Prostate gland (tissue), 2 donors: ENCODE data around the gene CCND2.

Source experiments
- CTCF ChIP-seq, 4 experiments: fragments of 200-600 bp in 2 of 4; fragments of 450-650 bp in 2 of 4; sonication (generic) in 2 of 4; IDR thresholded peaks; 1 replicate in 3 of 4; 2 replicates in 1 of 4; pipeline ENCODE4 v1.5.1; 2016 to 2019; ENCODE audit warnings: antibody characterized with exemption in 4 of 4, mild to moderate bottlenecking in 2 of 4, moderate library complexity in 2 of 4
- POLR2A ChIP-seq: fragments of 450-650 bp; IDR thresholded peaks from one replicate; pipeline ENCODE4 v1.6.1; 2016; ENCODE audit warnings: antibody characterized with exemption, mild to moderate bottlenecking
- POLR2AphosphoS5 ChIP-seq: sonication (generic); formaldehyde crosslinking; IDR thresholded peaks from one replicate; pipeline ENCODE4 v1.6.1; 2017; ENCODE audit warnings: antibody characterized with exemption

GRCh38 chr12:4293966-4294505 lies 20.5 kb downstream of the CCND2 start:
- TF ChIP-seq CTCF (IDR thresholded peaks at IDR 0.05) (no peak), POLR2A (no peak), POLR2AphosphoS5 (no peak)
